Rectal smooth muscle tissue (tissue), 1 donor: ENCODE measurements around the gene OCSTAMP.

Source experiments
- H3K27ac ChIP-seq: one replicate; pipeline ENCODE4 v1.7.0; 2013; ENCODE audit warnings: low read depth, low read length, inconsistent platforms
- H3K27me3 ChIP-seq: one replicate; pipeline ENCODE4 v1.7.0; 2013; ENCODE audit warnings: low read length; ENCODE audit not compliant: control insufficient read depth, insufficient read depth
- H3K36me3 ChIP-seq: one replicate; pipeline ENCODE4 v1.7.0; 2013; ENCODE audit warnings: low read length; ENCODE audit not compliant: control insufficient read depth, insufficient read depth
- H3K4me1 ChIP-seq: one replicate; pipeline ENCODE4 v1.7.0; 2013; ENCODE audit warnings: low read length; ENCODE audit not compliant: control insufficient read depth, insufficient read depth
- H3K4me3 ChIP-seq: one replicate; pipeline ENCODE4 v1.7.0; 2013; ENCODE audit warnings: low read length
- H3K9ac ChIP-seq: one replicate; pipeline ENCODE4 v1.7.0; 2013; ENCODE audit warnings: low read length

Gene OCSTAMP

GRCh38 chr20:46582648-46583047 lies 32.2 kb upstream of the OCSTAMP start:
- Histone ChIP-seq H3K36me3 (no peaks in the 10 kb centered on the region), H3K4me3 (no peak overlapping the region), H3K4me1 (no peaks in the 10 kb centered on the region), H3K9ac (no peak overlapping the region), H3K27ac (no peak overlapping the region), H3K27me3 (no peaks in the 10 kb centered on the region)

- Histone ChIP-seq H3K4me1 (no peaks in the 10 kb centered on the region), H3K4me3 (no peak overlapping the region), H3K27ac (no peak overlapping the region), H3K27me3 (no peaks in the 10 kb centered on the region), H3K9ac (no peak overlapping the region), H3K36me3 (no peaks in the 10 kb centered on the region)
Observed at GRCh38 chr20:46581391-46581790, 30.9 kb upstream of the OCSTAMP start.

GRCh38 chr20:46580613-46581205 lies 30.3 kb upstream of the OCSTAMP start:
- Histone ChIP-seq H3K27ac (no peak overlapping the region), H3K36me3 (no peaks in the 10 kb centered on the region), H3K4me3 (no peak overlapping the region), H3K9ac (no peak overlapping the region), H3K4me1 (no peaks in the 10 kb centered on the region), H3K27me3 (no peaks in the 10 kb centered on the region)

- H3K27me3 ChIP-seq = no peaks in the 10 kb centered on the region
- H3K4me1 ChIP-seq = no peaks in the 10 kb centered on the region
- H3K27ac ChIP-seq = no peak overlapping the region
- H3K9ac ChIP-seq = no peak overlapping the region
- no peak overlapping the region for H3K4me3 ChIP-seq
- no peaks in the 10 kb centered on the region for H3K36me3 ChIP-seq
Observed at GRCh38 chr20:46578745-46579144, 28.3 kb upstream of the OCSTAMP start.

GRCh38 chr20:46576774-46577395 lies 26.4 kb upstream of the OCSTAMP start:
- no peak overlapping the region for H3K27ac ChIP-seq
- no peak overlapping the region for H3K9ac ChIP-seq

GRCh38 chr20:46575937-46576461 lies 25.5 kb upstream of the OCSTAMP start:
- H3K4me3 ChIP-seq = no peak overlapping the region

More at GRCh38 chr20:46576774-46577395, 26.4 kb upstream of the OCSTAMP start:
- Histone ChIP-seq H3K4me3 (no peak overlapping the region), H3K27me3 (no peaks in the 10 kb centered on the region), H3K36me3 (no peaks in the 10 kb centered on the region), H3K4me1 (peaks cover 2% of the 10 kb centered on the region)

GRCh38 chr20:46575394-46575793 lies 24.9 kb upstream of the OCSTAMP start:
- no peak overlapping the region for H3K4me3 ChIP-seq
- no peaks in the 10 kb centered on the region for H3K36me3 ChIP-seq
- H3K9ac ChIP-seq = no peak overlapping the region
- H3K27me3 ChIP-seq = no peaks in the 10 kb centered on the region
- H3K4me1 ChIP-seq = peaks cover 4% of the 10 kb centered on the region
- H3K27ac ChIP-seq = no peak overlapping the region

More at GRCh38 chr20:46575937-46576461, 25.5 kb upstream of the OCSTAMP start:
- Histone ChIP-seq H3K36me3 (no peaks in the 10 kb centered on the region), H3K27ac (no peak overlapping the region), H3K9ac (no peak overlapping the region), H3K4me1 (peaks cover 4% of the 10 kb centered on the region), H3K27me3 (no peaks in the 10 kb centered on the region)

- Histone ChIP-seq H3K36me3 (no peaks in the 10 kb centered on the region), H3K27me3 (no peaks in the 10 kb centered on the region), H3K27ac (no peak overlapping the region), H3K4me1 (peaks cover 4% of the 10 kb centered on the region), H3K9ac (no peak overlapping the region), H3K4me3 (no peak overlapping the region)
Observed at GRCh38 chr20:46573788-46574584, 23.5 kb upstream of the OCSTAMP start.

GRCh38 chr20:46573234-46573633 lies 22.8 kb upstream of the OCSTAMP start:
- Histone ChIP-seq H3K27ac (no peak overlapping the region), H3K36me3 (no peaks in the 10 kb centered on the region), H3K27me3 (no peaks in the 10 kb centered on the region), H3K4me1 (peaks cover 4% of the 10 kb centered on the region), H3K4me3 (no peak overlapping the region), H3K9ac (no peak overlapping the region)

- no peak overlapping the region for H3K4me3 ChIP-seq
- peaks cover 4% of the 10 kb centered on the region for H3K4me1 ChIP-seq
- H3K36me3 ChIP-seq = no peaks in the 10 kb centered on the region
- H3K9ac ChIP-seq = no peak overlapping the region
- no peaks in the 10 kb centered on the region for H3K27me3 ChIP-seq
- no peak overlapping the region for H3K27ac ChIP-seq
Observed at GRCh38 chr20:46572790-46573189, 22.3 kb upstream of the OCSTAMP start.

- Histone ChIP-seq H3K27me3 (no peaks in the 10 kb centered on the region), H3K36me3 (no peaks in the 10 kb centered on the region), H3K4me3 (no peak overlapping the region), H3K9ac (no peak overlapping the region), H3K4me1 (peaks cover 4% of the 10 kb centered on the region), H3K27ac (no peak overlapping the region)
Observed at GRCh38 chr20:46572153-46572552, 21.7 kb upstream of the OCSTAMP start.

GRCh38 chr20:46571418-46571817 lies 21.0 kb upstream of the OCSTAMP start:
- no peak overlapping the region for H3K27ac ChIP-seq
- H3K27me3 ChIP-seq = no peaks in the 10 kb centered on the region
- H3K36me3 ChIP-seq = no peaks in the 10 kb centered on the region
- H3K4me1 ChIP-seq = peaks cover 4% of the 10 kb centered on the region
- H3K9ac ChIP-seq = no peak overlapping the region
- H3K4me3 ChIP-seq = no peak overlapping the region
